ENCODE data around the gene PEX13. TPM values are rescaled to one million over a fixed set of nuclear protein-coding genes. Genes with fewer than 3 reads are reported as not detected.

The PEX13 gene, protein sequence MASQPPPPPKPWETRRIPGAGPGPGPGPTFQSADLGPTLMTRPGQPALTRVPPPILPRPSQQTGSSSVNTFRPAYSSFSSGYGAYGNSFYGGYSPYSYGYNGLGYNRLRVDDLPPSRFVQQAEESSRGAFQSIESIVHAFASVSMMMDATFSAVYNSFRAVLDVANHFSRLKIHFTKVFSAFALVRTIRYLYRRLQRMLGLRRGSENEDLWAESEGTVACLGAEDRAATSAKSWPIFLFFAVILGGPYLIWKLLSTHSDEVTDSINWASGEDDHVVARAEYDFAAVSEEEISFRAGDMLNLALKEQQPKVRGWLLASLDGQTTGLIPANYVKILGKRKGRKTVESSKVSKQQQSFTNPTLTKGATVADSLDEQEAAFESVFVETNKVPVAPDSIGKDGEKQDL
- 22.4 TPM in 2 replicates for total RNA-seq (2021)
- long read RNA-seq, full-length matches to known transcripts: 78 of 106 reads
- long read RNA-seq, partial matches to known transcripts: 9 of 106 reads
- long read RNA-seq, other reads (novel, unspliced or antisense): 19 of 106 reads

DNA sequence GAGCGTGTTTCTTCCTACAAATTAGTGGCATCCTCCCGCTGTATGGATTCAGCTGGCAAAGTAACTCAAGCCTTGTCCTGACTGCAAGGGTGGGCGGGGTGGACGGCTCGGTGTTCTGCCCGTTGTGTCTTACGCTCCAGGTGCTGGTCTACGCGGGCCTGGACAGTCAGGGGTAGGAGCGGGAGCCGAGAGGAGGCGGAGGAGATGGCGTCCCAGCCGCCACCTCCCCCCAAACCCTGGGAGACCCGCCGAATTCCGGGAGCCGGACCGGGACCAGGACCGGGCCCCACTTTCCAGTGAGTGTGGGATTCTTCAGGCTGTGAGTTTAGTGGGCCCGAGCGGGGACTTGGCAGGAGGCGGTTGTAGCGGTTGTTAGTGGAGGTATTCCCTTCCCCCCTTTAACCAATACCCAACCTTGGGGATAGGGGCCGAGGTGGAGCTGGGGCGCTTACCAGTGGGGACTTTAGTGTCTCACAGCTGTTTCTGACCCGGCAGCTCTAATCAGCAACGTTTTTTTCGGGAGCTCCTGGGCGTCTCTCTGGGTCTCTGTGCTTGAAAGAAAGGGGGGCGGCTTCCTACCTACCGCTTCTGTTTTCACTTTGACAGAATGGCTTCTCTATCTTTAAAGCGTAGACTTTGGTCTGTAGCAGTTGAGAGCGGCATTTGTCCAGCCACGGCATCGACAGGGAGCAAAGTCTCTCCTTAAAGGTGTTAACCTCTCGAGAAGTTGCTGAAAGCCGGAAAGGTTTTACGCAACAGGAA lies at the start of gene PEX13, which contains the start of gene PUS10:
TSS of gene PEX13 (plus strand) at position 165 of the 762 bp plus-strand sequence. CDS start at position 205, 40 bp downstream.
TSS of gene PUS10 (minus strand) at position 700 of the 762 bp plus-strand sequence. CDS start 6,365 bp downstream, outside the sequence.
- Histone ChIP-seq H3K79me1 (ENCODE audit: insufficient read depth, low read depth, low read length, poor library complexity, severe bottlenecking) (peaks cover 4% of the 10 kb centered on the region), H3K18ac (ENCODE audit: insufficient read length, low read depth, low read length) (peak within 1 kb of the TSS; percentile 91), H4K8ac (replicated peaks; ENCODE audit: insufficient read length, low read depth, low read length) (no peak within 1 kb of the TSS), H2BK20ac (ENCODE audit: low read depth, low read length, poor library complexity, severe bottlenecking) (no peak within 1 kb of the TSS), H2BK12ac (ENCODE audit: insufficient read length, low read depth, low read length) (no peak within 1 kb of the TSS), H3K9ac (ENCODE audit: extremely low read depth, insufficient read length, low read length) (peak within 1 kb of the TSS; percentile 97), H3K4me2 (ENCODE audit: insufficient read depth, insufficient read length, low read length) (peak within 1 kb of the TSS; percentile 90), H3K56ac (ENCODE audit: insufficient read length, low read depth, low read length) (peak within 1 kb of the TSS; percentile 26), H2BK15ac (ENCODE audit: low read depth, low read length) (no peak within 1 kb of the TSS), H3K14ac (ENCODE audit: insufficient read depth, low read length) (peak within 1 kb of the TSS; percentile 96; the same call in 1 of the 2 replicates), H3K4ac (ENCODE audit: low read depth, low read length) (no peak within 1 kb of the TSS), H3K27me3 (ENCODE audit: insufficient read depth, low read length) (no peaks in the 10 kb centered on the region), H2AK5ac (ENCODE audit: insufficient read length, low read length) (no peak within 1 kb of the TSS), H3K27ac (ENCODE audit: insufficient read length, low read depth, low read length) (peak within 1 kb of the TSS; percentile 40), H3K23ac (ENCODE audit: insufficient read length, low read depth, low read length) (no peak within 1 kb of the TSS), H3K23me2 (ENCODE audit: insufficient read length, low read depth, low read length, poor library complexity, severe bottlenecking) (peaks cover 6% of the 10 kb centered on the region), H4K20me1 (ENCODE audit: control insufficient read depth, insufficient read depth, insufficient read length) (no peaks in the 10 kb centered on the region), H3K4me1 (ENCODE audit: insufficient read depth, low read length) (no peaks in the 10 kb centered on the region), H4K5ac (ENCODE audit: insufficient read length, low read depth, low read length) (no peak within 1 kb of the TSS), H3K79me2 (ENCODE audit: insufficient read depth, low read length) (peaks cover 4% of the 10 kb centered on the region; the same call in 1 of the 2 replicates), H4K91ac (ENCODE audit: insufficient read length, low read depth, low read length) (no peak within 1 kb of the TSS), H2BK120ac (ENCODE audit: low read depth, low read length, poor library complexity, severe bottlenecking) (no peak within 1 kb of the TSS), H2AFZ (ENCODE audit: low read length) (peak within 1 kb of the TSS; percentile 90), H3T11ph (ENCODE audit: low read length) (no peak within 1 kb of the TSS), H3K9me3 (ENCODE audit: control insufficient read depth, low read depth, low read length) (no peaks in the 10 kb centered on the region), H2BK5ac (ENCODE audit: insufficient read length, low read length) (no peak within 1 kb of the TSS)
- H3K9me3 Mint-ChIP-seq: no peaks in the 10 kb centered on the region
- H3K27ac Mint-ChIP-seq: peak within 1 kb of the TSS; percentile 99 to 100 (median 99)
- no peaks in the 10 kb centered on the region for H3K27me3 Mint-ChIP-seq (ENCODE audit: low read depth)
- TF ChIP-seq, protein P1, sequence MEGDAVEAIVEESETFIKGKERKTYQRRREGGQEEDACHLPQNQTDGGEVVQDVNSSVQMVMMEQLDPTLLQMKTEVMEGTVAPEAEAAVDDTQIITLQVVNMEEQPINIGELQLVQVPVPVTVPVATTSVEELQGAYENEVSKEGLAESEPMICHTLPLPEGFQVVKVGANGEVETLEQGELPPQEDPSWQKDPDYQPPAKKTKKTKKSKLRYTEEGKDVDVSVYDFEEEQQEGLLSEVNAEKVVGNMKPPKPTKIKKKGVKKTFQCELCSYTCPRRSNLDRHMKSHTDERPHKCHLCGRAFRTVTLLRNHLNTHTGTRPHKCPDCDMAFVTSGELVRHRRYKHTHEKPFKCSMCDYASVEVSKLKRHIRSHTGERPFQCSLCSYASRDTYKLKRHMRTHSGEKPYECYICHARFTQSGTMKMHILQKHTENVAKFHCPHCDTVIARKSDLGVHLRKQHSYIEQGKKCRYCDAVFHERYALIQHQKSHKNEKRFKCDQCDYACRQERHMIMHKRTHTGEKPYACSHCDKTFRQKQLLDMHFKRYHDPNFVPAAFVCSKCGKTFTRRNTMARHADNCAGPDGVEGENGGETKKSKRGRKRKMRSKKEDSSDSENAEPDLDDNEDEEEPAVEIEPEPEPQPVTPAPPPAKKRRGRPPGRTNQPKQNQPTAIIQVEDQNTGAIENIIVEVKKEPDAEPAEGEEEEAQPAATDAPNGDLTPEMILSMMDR (conservative IDR thresholded peaks at IDR 0.05): no peak
- DNase-seq: peak; percentile 85
- H3K4me3 Mint-ChIP-seq: peak within 1 kb of the TSS; percentile 90 to 100
- peaks cover 7 to 17% (median 14%) of the 10 kb centered on the region in 3 experiments; a peak in 6 of 7 replicates for H3K36me3 Mint-ChIP-seq (ENCODE audit: insufficient read depth in 1 of 3, low read depth in 3 of 3)
- WGBS (ENCODE audit: extremely low coverage, insufficient read length, low lambda C conversion rate): no CpG with 5 or more reads among the region's 39 CpGs
- peaks cover 12 to 20% of the 10 kb centered on the region in 2 experiments for H3K4me1 Mint-ChIP-seq

Data from H9 (cell line).